ENCODE measurements around the gene CACNA2D3. TPM values are rescaled to one million over a fixed set of nuclear protein-coding genes. Genes with fewer than 3 reads are reported as not detected.

Gene CACNA2D3
- total RNA-seq, 2 donors from 2014 or later = 0.97 TPM; not detected in 1

- no peaks in the 10 kb centered on the region for H3K36me3 ChIP-seq (ENCODE audit: control insufficient read depth, insufficient read depth, low read length)
- H3K27ac ChIP-seq (ENCODE audit: low read depth, low read length) = no peak overlapping the region
- no peak overlapping the region for H3K27ac Mint-ChIP-seq
- no peaks in the 10 kb centered on the region for H3K36me3 Mint-ChIP-seq (ENCODE audit: low read depth)
- no peak for TF ChIP-seq CTCF (conservative IDR thresholded peaks at IDR 0.05)
- H3K9ac ChIP-seq (ENCODE audit: extremely low read depth, low read length, poor library complexity, severe bottlenecking) = no peak overlapping the region
- H3K9me3 Mint-ChIP-seq = no peaks in the 10 kb centered on the region
- WGBS, 2 experiments (ENCODE audit: insufficient coverage in 1 of 2, insufficient read length in 1 of 2) = 83 to 91% methylated on average over 1 to 3 of the region's 3 CpGs
- no peak for DNase-seq
- no peak overlapping the region for H3K4me3 ChIP-seq (ENCODE audit: low read length)
- H3K4me1 ChIP-seq (ENCODE audit: control insufficient read depth, insufficient read depth, low read length) = no peaks in the 10 kb centered on the region
- no peaks in the 10 kb centered on the region for H3K27me3 Mint-ChIP-seq (ENCODE audit: insufficient read depth)
- H3K9me3 ChIP-seq (ENCODE audit: control insufficient read depth, low read length) = no peaks in the 10 kb centered on the region
- H3K4me3 Mint-ChIP-seq = no peak overlapping the region
- no peaks in the 10 kb centered on the region for H3K27me3 ChIP-seq (ENCODE audit: control insufficient read depth, insufficient read depth, low read length, poor library complexity, severe bottlenecking)
- H3K4me1 Mint-ChIP-seq = peaks cover 5% of the 10 kb centered on the region
Measured at GRCh38 chr3:54173371-54173770, 51.0 kb downstream of the CACNA2D3 start.

GRCh38 chr3:54176106-54176505 lies 53.8 kb downstream of the CACNA2D3 start:
- no peaks in the 10 kb centered on the region for H3K36me3 Mint-ChIP-seq (ENCODE audit: low read depth)
- no peaks in the 10 kb centered on the region for H3K27me3 ChIP-seq (ENCODE audit: control insufficient read depth, insufficient read depth, low read length, poor library complexity, severe bottlenecking)
- H3K4me1 ChIP-seq (ENCODE audit: control insufficient read depth, insufficient read depth, low read length) = no peaks in the 10 kb centered on the region
- WGBS, 2 experiments (ENCODE audit: insufficient coverage in 1 of 2, insufficient read length in 1 of 2) = 80 to 96% methylated on average over 3 of the region's 3 CpGs
- no peak for TF ChIP-seq CTCF (conservative IDR thresholded peaks at IDR 0.05)
- no peak overlapping the region for H3K27ac Mint-ChIP-seq
- peak; percentile 3 for DNase-seq
- H3K4me3 ChIP-seq (ENCODE audit: low read length) = no peak overlapping the region
- no peaks in the 10 kb centered on the region for H3K9me3 ChIP-seq (ENCODE audit: control insufficient read depth, low read length)
- no peaks in the 10 kb centered on the region for H3K36me3 ChIP-seq (ENCODE audit: control insufficient read depth, insufficient read depth, low read length)
- no peaks in the 10 kb centered on the region for H3K9me3 Mint-ChIP-seq
- no peaks in the 10 kb centered on the region for H3K4me1 Mint-ChIP-seq
- no peaks in the 10 kb centered on the region for H3K27me3 Mint-ChIP-seq (ENCODE audit: insufficient read depth)
- H3K9ac ChIP-seq (ENCODE audit: extremely low read depth, low read length, poor library complexity, severe bottlenecking) = no peak overlapping the region
- H3K27ac ChIP-seq (ENCODE audit: low read depth, low read length) = no peak overlapping the region
- H3K4me3 Mint-ChIP-seq = no peak overlapping the region

- H3K27ac ChIP-seq (ENCODE audit: low read depth, low read length) = no peak overlapping the region
- H3K9me3 Mint-ChIP-seq = no peaks in the 10 kb centered on the region
- H3K27me3 Mint-ChIP-seq (ENCODE audit: insufficient read depth) = no peaks in the 10 kb centered on the region
- H3K9ac ChIP-seq (ENCODE audit: extremely low read depth, low read length, poor library complexity, severe bottlenecking) = no peak overlapping the region
- H3K36me3 Mint-ChIP-seq (ENCODE audit: low read depth) = no peaks in the 10 kb centered on the region
- no peak overlapping the region for H3K27ac Mint-ChIP-seq
- no peak overlapping the region for H3K4me3 Mint-ChIP-seq
- no peaks in the 10 kb centered on the region for H3K36me3 ChIP-seq (ENCODE audit: control insufficient read depth, insufficient read depth, low read length)
- WGBS, 2 experiments (ENCODE audit: insufficient coverage in 1 of 2, insufficient read length in 1 of 2) = 88% methylated on average over 3 of the region's 3 CpGs; no CpG with 5 or more reads in 1 of the 2 experiments
- no peak for DNase-seq
- TF ChIP-seq CTCF (conservative IDR thresholded peaks at IDR 0.05) = no peak
- no peaks in the 10 kb centered on the region for H3K27me3 ChIP-seq (ENCODE audit: control insufficient read depth, insufficient read depth, low read length, poor library complexity, severe bottlenecking)
- no peak overlapping the region for H3K4me3 ChIP-seq (ENCODE audit: low read length)
- no peaks in the 10 kb centered on the region for H3K4me1 ChIP-seq (ENCODE audit: control insufficient read depth, insufficient read depth, low read length)
- no peaks in the 10 kb centered on the region for H3K9me3 ChIP-seq (ENCODE audit: control insufficient read depth, low read length)
- H3K4me1 Mint-ChIP-seq = no peaks in the 10 kb centered on the region
Measured at GRCh38 chr3:54177816-54178215, 55.5 kb downstream of the CACNA2D3 start.

Data from endodermal cell (in vitro differentiated cells).